Ishikawa (cell line): ENCODE data around the gene VPS11.
A peak's percentile ranks its signal among the peaks of the same experiment; 100 is the strongest.

Experiments
- CEBPB ChIP-seq: IDR thresholded peaks from 2 replicates; pipeline ENCODE4 v1.6.1; 2012
- CREB1 ChIP-seq: IDR thresholded peaks from 2 replicates; pipeline ENCODE4 v1.6.1; 2012; ENCODE audit warnings: low read depth
- EGR1 ChIP-seq: IDR thresholded peaks from 2 replicates; pipeline ENCODE4 v1.6.1; 2012
- EP300 ChIP-seq: IDR thresholded peaks from 2 replicates; pipeline ENCODE4 v1.6.1; 2012; ENCODE audit warnings: borderline replicate concordance
- FOXM1 ChIP-seq: IDR thresholded peaks from 2 replicates; pipeline ENCODE4 v1.6.1; 2012; ENCODE audit warnings: low read depth, borderline replicate concordance
- MAX ChIP-seq: IDR thresholded peaks from 2 replicates; pipeline ENCODE4 v1.6.1; 2012
- NFIC ChIP-seq: IDR thresholded peaks from 2 replicates; pipeline ENCODE4 v1.6.1; 2012
- RAD21 ChIP-seq: IDR thresholded peaks from 2 replicates; pipeline ENCODE4 v1.6.1; 2012; ENCODE audit warnings: low read depth
- REST ChIP-seq: IDR thresholded peaks from 2 replicates; pipeline ENCODE4 v1.6.1; 2012; ENCODE audit warnings: low read depth, mild to moderate bottlenecking
- TAF1 ChIP-seq: IDR thresholded peaks from 2 replicates; pipeline ENCODE4 v1.6.1; 2012; ENCODE audit warnings: low read depth, mild to moderate bottlenecking
- TCF12 ChIP-seq: IDR thresholded peaks from 2 replicates; pipeline ENCODE4 v1.6.1; 2012; ENCODE audit warnings: low read depth
- TEAD4 ChIP-seq: IDR thresholded peaks from 2 replicates; pipeline ENCODE4 v1.6.1; 2012
- USF1 ChIP-seq: IDR thresholded peaks from 2 replicates; pipeline ENCODE4 v1.6.1; 2012
- YY1 ChIP-seq: IDR thresholded peaks from 2 replicates; pipeline ENCODE4 v1.6.1; 2012; ENCODE audit warnings: low read depth
- ZBTB7A ChIP-seq: IDR thresholded peaks from 2 replicates; pipeline ENCODE4 v1.6.1; 2012; ENCODE audit warnings: low read depth

VPS11 gene

GRCh38 chr11:119118227-119118626, 50.6 kb downstream of the VPS11 start:
- TF ChIP-seq TAF1 (no peak), TEAD4 (no peak), YY1 (no peak), USF1 (no peak), CEBPB (no peak), REST (no peak), RAD21 (no peak), EGR1 (no peak), ZBTB7A (no peak), CREB1 (no peak), TCF12 (no peak), NFIC (no peak), EP300 (no peak), MAX (no peak), FOXM1 (no peak)

GRCh38 chr11:119118946-119119345, 51.3 kb downstream of the VPS11 start:
- no peak for TF ChIP-seq CEBPB
- TF ChIP-seq FOXM1: no peak
- no peak for TF ChIP-seq RAD21
- TF ChIP-seq CREB1: no peak
- TF ChIP-seq YY1: no peak
- no peak for TF ChIP-seq MAX
- no peak for TF ChIP-seq NFIC
- TF ChIP-seq TCF12: no peak
- TF ChIP-seq EP300: no peak
- TF ChIP-seq TAF1: no peak
- no peak for TF ChIP-seq USF1
- TF ChIP-seq REST: no peak
- TF ChIP-seq TEAD4: no peak
- no peak for TF ChIP-seq EGR1
- no peak for TF ChIP-seq ZBTB7A

GRCh38 chr11:119120639-119121007, 53.0 kb downstream of the VPS11 start:
- TF ChIP-seq TEAD4 (no peak), NFIC (no peak), USF1 (no peak), CREB1 (no peak)

- TF ChIP-seq NFIC: no peak
- peak; percentile 97 for TF ChIP-seq MAX
- no peak; the same call in 1 of the 2 replicates for TF ChIP-seq TCF12
- TF ChIP-seq ZBTB7A: no peak
- TF ChIP-seq RAD21: no peak
- TF ChIP-seq TAF1: peak; percentile 62
- TF ChIP-seq REST: no peak
- no peak for TF ChIP-seq TEAD4
- TF ChIP-seq FOXM1: no peak
- TF ChIP-seq EP300: no peak
- no peak for TF ChIP-seq YY1
- TF ChIP-seq CREB1: 0 out of 2 replicates have a peak, but pooled peaks have one; percentile 20
- peak; percentile 97 for TF ChIP-seq USF1
- peak; percentile 86 for TF ChIP-seq EGR1
- TF ChIP-seq CEBPB: no peak
Measured at GRCh38 chr11:119121008-119121810, 53.6 kb downstream of the VPS11 start, which contains the start of gene HINFP. Gene HINFP (plus strand): TSS chr11:119121580. CDS start chr11:119126945, 5,365 bp downstream.
